KOPT-K1 (cell line): Measurements from ENCODE around the gene PROX1.

Experiments used
- H3K27ac ChIP-seq: fragments of 200-600 bp; sonication (generic); 2 replicates; pipeline ENCODE4 v1.5.1; 2016; ENCODE audit warnings: antibody characterized with exemption, mild to moderate bottlenecking, low read depth, low read length; ENCODE audit not compliant: poor library complexity, severe bottlenecking
- H3K36me3 ChIP-seq: fragments of 200-600 bp; sonication (generic); 2 replicates; pipeline ENCODE4 v1.5.1; 2017; ENCODE audit warnings: antibody characterized with exemption, mild to moderate bottlenecking, low read length, moderate library complexity; ENCODE audit not compliant: insufficient read depth
- H3K9me3 ChIP-seq: fragments of 200-600 bp; sonication (generic); 2 replicates; pipeline ENCODE4 v1.5.1; 2017; ENCODE audit warnings: antibody characterized with exemption, low read length, mild to moderate bottlenecking; ENCODE audit not compliant: insufficient read depth, poor library complexity, severe bottlenecking

Gene PROX1

GRCh38 chr1:213969958-213970555 is 17.7 kb upstream of the PROX1 start:
- H3K27ac ChIP-seq = no peak overlapping the region

GRCh38 chr1:213972141-213972540 is 15.6 kb upstream of the PROX1 start:
- H3K27ac ChIP-seq = no peak overlapping the region
- H3K9me3 ChIP-seq = no peaks in the 10 kb centered on the region
- no peaks in the 10 kb centered on the region for H3K36me3 ChIP-seq

More at GRCh38 chr1:213969958-213970555, 17.7 kb upstream of the PROX1 start:
- Histone ChIP-seq H3K9me3 (no peaks in the 10 kb centered on the region), H3K36me3 (no peaks in the 10 kb centered on the region)

- Histone ChIP-seq H3K27ac (no peak overlapping the region), H3K36me3 (no peaks in the 10 kb centered on the region), H3K9me3 (no peaks in the 10 kb centered on the region)
These were observed 14.6 kb upstream of the PROX1 start for GRCh38 chr1:213973129-213973528.

- Histone ChIP-seq H3K9me3 (no peaks in the 10 kb centered on the region), H3K36me3 (no peaks in the 10 kb centered on the region), H3K27ac (no peak overlapping the region)
These were observed 10.9 kb upstream of the PROX1 start for GRCh38 chr1:213976665-213977485.

DNA sequence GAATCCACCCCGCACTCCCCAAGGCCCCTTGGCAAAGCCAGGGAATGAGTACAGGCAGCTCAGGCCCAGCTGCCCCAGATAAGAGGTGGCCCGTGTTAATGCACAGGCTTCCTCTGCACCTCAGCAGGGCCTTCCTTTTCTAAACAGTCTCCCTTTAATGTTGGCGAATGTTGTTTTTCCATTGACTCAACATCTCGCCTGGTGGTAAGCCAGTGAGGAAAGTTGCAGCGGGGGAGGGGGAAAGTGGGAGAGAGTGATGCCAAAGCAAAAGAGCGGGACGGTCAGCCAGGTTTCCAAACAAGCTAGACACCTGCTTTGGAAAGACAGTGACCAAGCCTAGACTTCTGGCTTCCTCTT is 10.3 kb upstream of the PROX1 start:
- H3K27ac ChIP-seq = no peak overlapping the region
- no peaks in the 10 kb centered on the region for H3K9me3 ChIP-seq
- H3K36me3 ChIP-seq = no peaks in the 10 kb centered on the region

DNA sequence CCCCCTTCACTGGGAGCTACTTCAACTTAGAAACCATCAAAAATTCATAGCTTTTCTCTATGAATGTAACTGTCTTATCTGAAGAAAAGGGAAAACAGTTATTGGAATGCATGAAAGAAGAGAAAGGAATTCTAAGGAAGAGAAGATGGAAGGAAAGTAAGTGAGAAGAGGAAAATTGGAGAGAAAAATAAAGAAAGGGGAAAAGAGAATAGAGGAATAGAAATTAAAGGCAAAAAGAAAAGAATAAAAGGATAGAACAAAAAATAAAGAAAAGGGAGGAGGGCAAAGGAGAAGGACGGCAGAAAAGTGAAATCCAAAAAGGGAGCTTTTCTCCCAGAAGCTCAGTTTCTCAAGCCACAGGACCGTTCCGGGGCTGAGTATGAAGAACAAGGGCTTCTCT is 9.9 kb upstream of the PROX1 start:
- Histone ChIP-seq H3K36me3 (no peaks in the 10 kb centered on the region), H3K27ac (no peak overlapping the region), H3K9me3 (no peaks in the 10 kb centered on the region)

- no peaks in the 10 kb centered on the region for H3K36me3 ChIP-seq
- H3K9me3 ChIP-seq = no peaks in the 10 kb centered on the region
- no peak overlapping the region for H3K27ac ChIP-seq
These were observed 7.8 kb upstream of the PROX1 start for GRCh38 chr1:213979751-213980586.

- H3K27ac ChIP-seq = no peak overlapping the region
- no peaks in the 10 kb centered on the region for H3K36me3 ChIP-seq
- no peaks in the 10 kb centered on the region for H3K9me3 ChIP-seq
These were observed 6.9 kb upstream of the PROX1 start for GRCh38 chr1:213980906-213981305.

- H3K36me3 ChIP-seq = no peaks in the 10 kb centered on the region
- no peaks in the 10 kb centered on the region for H3K9me3 ChIP-seq
- H3K27ac ChIP-seq = no peak overlapping the region
These were observed 5.5 kb upstream of the PROX1 start for GRCh38 chr1:213982289-213982671.

DNA sequence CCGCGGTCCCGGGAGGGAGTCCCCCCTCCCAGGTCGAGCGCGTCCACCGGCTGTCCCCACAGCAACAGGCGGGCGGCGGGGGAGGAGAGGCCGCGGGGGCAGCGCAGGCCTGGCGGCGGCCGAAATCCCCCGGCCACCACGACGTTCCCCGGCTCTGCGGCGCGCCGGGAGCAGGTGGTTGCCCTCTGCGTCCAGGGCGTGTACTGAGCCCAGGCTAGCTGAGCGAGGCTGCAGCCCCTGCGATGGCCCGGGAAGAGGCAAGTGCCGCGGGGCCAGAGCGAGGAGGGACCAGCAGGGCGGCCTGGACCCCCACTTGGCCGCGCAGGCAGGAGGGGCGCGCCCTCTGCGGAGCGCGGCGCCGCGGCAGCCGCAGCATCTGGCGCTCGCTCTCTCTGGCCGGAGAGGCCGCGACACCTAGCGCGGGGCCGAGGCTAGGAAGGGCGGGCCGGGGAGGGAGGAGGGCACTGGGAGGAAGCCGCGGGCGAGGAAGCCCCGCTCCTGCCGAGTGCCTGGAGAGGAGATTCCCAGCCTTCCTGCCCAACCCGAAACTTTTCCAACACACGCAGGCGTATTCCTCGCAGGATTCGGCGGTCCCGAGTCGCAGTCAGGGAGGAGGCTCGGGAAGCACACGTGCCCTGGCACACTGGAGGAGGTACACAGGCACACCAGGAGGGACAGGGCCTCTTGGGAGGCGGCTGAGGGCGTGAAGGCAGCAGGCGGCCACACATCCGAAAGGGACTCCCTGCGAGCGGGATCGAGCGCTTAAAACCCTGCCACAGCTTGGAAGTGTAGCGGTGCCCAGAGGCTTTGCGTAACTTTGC is 4.9 kb upstream of the PROX1 start:
- Histone ChIP-seq H3K36me3 (no peaks in the 10 kb centered on the region), H3K9me3 (no peaks in the 10 kb centered on the region), H3K27ac (no peak overlapping the region)

- Histone ChIP-seq H3K36me3 (no peaks in the 10 kb centered on the region), H3K27ac (no peak overlapping the region), H3K9me3 (no peaks in the 10 kb centered on the region)
These were observed 4.0 kb upstream of the PROX1 start for GRCh38 chr1:213983493-213984386.

DNA sequence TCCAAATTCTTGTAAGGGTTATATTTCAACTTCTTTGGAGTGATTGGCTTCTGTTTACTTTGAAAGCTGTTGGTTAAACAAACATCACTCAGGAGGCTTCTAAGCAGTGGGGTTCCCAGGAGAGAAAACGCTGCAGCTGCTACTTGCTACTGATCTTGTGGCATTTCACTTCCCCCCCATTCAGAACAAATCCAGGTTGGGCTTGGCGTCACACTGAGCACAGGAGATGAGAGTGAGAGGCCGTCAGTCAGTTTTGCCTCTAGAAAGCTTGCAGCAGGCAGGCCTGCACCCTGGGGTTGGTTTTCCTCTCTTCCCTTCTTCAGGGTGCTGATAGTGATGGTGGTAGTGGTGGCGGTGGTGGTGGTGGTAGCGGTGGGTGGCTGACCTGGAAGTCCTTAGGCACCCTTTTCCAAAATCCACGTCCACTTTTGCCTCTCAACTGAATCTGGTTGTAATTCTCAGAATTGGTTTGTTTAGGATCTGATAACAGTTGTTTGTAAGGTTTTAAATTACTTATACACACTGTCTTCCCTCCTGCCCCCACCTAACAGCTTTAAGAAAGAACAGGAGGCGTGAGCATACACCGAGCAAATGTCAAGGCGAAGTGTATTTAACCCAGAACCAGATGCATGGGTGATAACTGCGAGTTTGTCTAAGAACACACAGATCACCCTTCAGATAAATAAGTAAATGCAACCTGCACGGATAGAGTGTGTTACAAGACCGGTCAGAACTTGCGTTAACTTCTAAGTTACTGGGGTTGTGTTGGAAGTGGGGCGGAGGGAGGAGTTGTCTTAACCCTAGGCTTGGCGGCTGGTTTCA is 3.2 kb upstream of the PROX1 start:
- Histone ChIP-seq H3K9me3 (no peaks in the 10 kb centered on the region), H3K36me3 (no peaks in the 10 kb centered on the region), H3K27ac (no peak overlapping the region)

DNA sequence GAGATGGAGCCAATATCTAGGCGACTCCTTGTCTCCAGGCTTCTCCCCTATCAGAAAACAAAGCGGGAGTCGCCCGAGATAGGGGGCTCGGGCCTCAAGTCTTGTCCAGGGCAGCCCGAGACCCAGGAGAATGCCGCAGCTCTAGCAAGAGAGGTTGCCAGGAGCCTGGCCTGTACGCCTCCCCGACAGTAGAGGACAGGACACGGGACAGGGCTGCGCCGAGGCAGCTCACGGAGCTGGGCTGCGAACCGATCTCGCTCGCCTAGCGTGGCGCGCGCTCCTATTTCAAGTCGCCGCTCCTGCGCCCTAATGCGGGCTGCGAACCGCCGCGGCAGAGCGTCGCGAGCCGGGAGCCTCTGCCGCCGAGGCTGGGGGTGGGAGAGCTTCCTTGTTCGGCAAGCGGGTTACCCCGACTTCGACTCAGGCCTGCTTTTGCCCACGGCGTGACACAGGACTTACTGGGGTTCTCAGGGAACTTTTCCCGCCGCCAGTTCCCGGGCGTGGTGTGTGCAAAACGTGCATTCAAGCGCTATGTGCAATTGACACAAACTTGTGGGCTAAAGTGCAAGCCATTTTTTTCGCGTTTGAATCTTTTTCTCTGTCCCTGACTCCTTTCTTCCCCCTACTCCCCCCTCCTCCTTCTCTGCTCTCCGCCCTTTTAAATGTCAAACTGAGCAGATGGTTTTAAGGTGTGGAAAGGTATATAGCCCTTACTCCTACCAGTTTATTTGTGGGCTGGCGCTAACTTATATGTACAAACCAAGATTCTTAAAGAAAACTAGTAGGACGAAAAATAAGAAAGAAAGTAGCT is 2.4 kb upstream of the PROX1 start:
- Histone ChIP-seq H3K9me3 (no peaks in the 10 kb centered on the region), H3K36me3 (no peaks in the 10 kb centered on the region), H3K27ac (no peak overlapping the region)
